HepG2 (cell line): ENCODE measurements around the gene DRAP1. TPM values are rescaled to one million over a fixed set of nuclear protein-coding genes. Genes with fewer than 3 reads are reported as not detected.

Source experiments
- ATAC-seq: fragments of 200-7000 bp; cut with Tn5 transposase; 3 replicates; pipeline ENCODE4 v1.9.1; 2020; ENCODE audit warnings: mild to moderate bottlenecking, moderate library complexity
- BruUV-seq: library from RNA; stranded (reverse); fragments of 400-500 nt; replicated peaks from 2 replicates; lab custom pipeline; 2021; lab: Mats Ljungman, UMichigan
- CTCF ChIA-PET: fragments of 300-600 bp; formaldehyde crosslinking; extraction: SDS; loops from one replicate; lab custom pipeline; 2021; ENCODE audit warnings: low total read pairs, inconsistent platforms, low intra/inter-chr PET ratio; lab: Yijun Ruan, JAX
- POLR2A ChIA-PET: fragments of 350-600 bp; sonication (Branson Sonifier 250); formaldehyde crosslinking; loops from one replicate; lab custom pipeline; 2020; ENCODE audit warnings: antibody characterized with exemption, inconsistent platforms; lab: Yijun Ruan, JAX
- DNase-seq: peaks from one replicate; pipeline ENCODE4 v3.0.0-alpha.2; 2015; ENCODE audit warnings: low spot score
- FAIRE-seq: peaks from 3 replicates; lab custom pipeline; 2011; peaks lifted over from hg19 to GRCh38; lab: Jason Lieb, UNC
- H2AFZ ChIP-seq: one replicate; pipeline ENCODE4 v1.6.1; 2011; ENCODE audit warnings: low read length, inconsistent platforms
- H3K27ac ChIP-seq: fragments of 300-600 bp; 3 replicates; pipeline ENCODE4 v1.8.0; 2011; ENCODE audit warnings: mixed run types, mild to moderate bottlenecking, mixed read lengths, low read length, inconsistent platforms; ENCODE audit not compliant: insufficient read depth; ENCODE audit errors: extremely low read length
- H3K27me3 ChIP-seq, 2 experiments: fragments of 200-600 bp in 1 of 2; 2 replicates in 1 of 2; 3 replicates in 1 of 2; pipeline versions ENCODE4 v1.6.0 to v1.8.0; 2011; ENCODE audit warnings: low read length in 2 of 2, mild to moderate bottlenecking in 2 of 2, moderate library complexity in 2 of 2, inconsistent platforms in 1 of 2; ENCODE audit not compliant: insufficient read depth in 2 of 2, control insufficient read depth in 1 of 2
- H3K36me3 ChIP-seq, 2 experiments: fragments of 200-600 bp in 1 of 2; replicated peaks in 1 of 2; 2 replicates in 1 of 2; 3 replicates in 1 of 2; pipeline versions ENCODE4 v1.5.1 to v1.8.0; 2011; ENCODE audit warnings: low read length in 2 of 2, inconsistent platforms in 1 of 2; ENCODE audit not compliant: insufficient read depth in 2 of 2, control insufficient read depth in 1 of 2
- H3K4me1 ChIP-seq: 2 replicates; pipeline ENCODE4 v1.5.1; 2012; ENCODE audit warnings: low read length, inconsistent platforms; ENCODE audit not compliant: insufficient read depth
- H3K4me2 ChIP-seq: 2 replicates; pipeline ENCODE4 v1.6.0; 2011; ENCODE audit warnings: low read depth, low read length, inconsistent platforms
- H3K4me3 ChIP-seq, 3 experiments: fragments of 200-600 bp in 1 of 3; sonication (generic), shearing (Covaris generic) in 1 of 3; replicated peaks in 1 of 3; 2 replicates each; pipeline ENCODE4 v1.5.1; 2011 to 2016; ENCODE audit warnings: low read length in 3 of 3, inconsistent platforms in 2 of 3, low read depth in 2 of 3, mild to moderate bottlenecking in 2 of 3, control low read depth in 1 of 3, mixed read lengths in 1 of 3; ENCODE audit not compliant: insufficient read depth in 1 of 3
- H3K79me2 ChIP-seq: one replicate; pipeline ENCODE4 v1.6.1; 2011; ENCODE audit warnings: low read length, inconsistent platforms; ENCODE audit not compliant: insufficient read depth
- H3K9ac ChIP-seq: 2 replicates; pipeline ENCODE4 v1.6.0; 2011; ENCODE audit warnings: mild to moderate bottlenecking, low read depth, low read length, inconsistent platforms; ENCODE audit not compliant: insufficient read depth
- H3K9me3 ChIP-seq: 2 replicates; pipeline ENCODE4 v1.5.1; 2012; ENCODE audit warnings: mild to moderate bottlenecking, low read length
- H4K20me1 ChIP-seq: 2 replicates; pipeline ENCODE4 v1.6.0; 2011; ENCODE audit warnings: inconsistent platforms, mild to moderate bottlenecking, low read length, moderate library complexity; ENCODE audit not compliant: insufficient read depth
- AHDC1 ChIP-seq: sonication (generic); formaldehyde crosslinking; IDR thresholded peaks from 2 replicates; pipeline ENCODE4 v1.5.1; 2020; ENCODE audit warnings: mild to moderate bottlenecking, missing genetic modification reagents, borderline replicate concordance
- HNF1B ChIP-seq: sonication (generic); formaldehyde crosslinking; IDR thresholded peaks from 2 replicates; pipeline ENCODE4 v1.5.1; 2020; ENCODE audit warnings: mild to moderate bottlenecking, moderate library complexity, missing genetic modification reagents
- KLF12 ChIP-seq: sonication (generic); formaldehyde crosslinking; IDR thresholded peaks from 2 replicates; pipeline ENCODE4 v1.4.0; 2020; ENCODE audit warnings: missing genetic modification reagents, borderline replicate concordance
- WGBS: methylation state at CpG from one replicate; pipeline ENCODE4 v1.1.6; 2017; ENCODE audit warnings: low lambda C conversion rate; 5-methylcytosine and 5-hydroxymethylcytosine counted together
- in situ Hi-C: cut with HindIII; loops from 2 replicates; pipeline ENCODE4 v1.10.0; 2017; ENCODE audit warnings: low pct_unique_long_range_greater_than_20kb; ENCODE audit not compliant: extremely low pct_ligation_motif_present
- intact Hi-C: fragments of 100-400 bp; cut with micrococcal nuclease; formaldehyde crosslinking; loops from one replicate; pipeline ENCODE4 v1.10.0; 2022; ENCODE audit not compliant: unreplicated experiment
- polyA plus RNA-seq, 8 experiments: library from polyadenylated mRNA; depleted of rRNA in 3 of 8; stranded (reverse) in 7 of 8; unstranded in 1 of 8; fragments of >200 nt; fragmentation: Illumina TruSeq in 4 of 8; extraction: Trizol in 4 of 8; gene quantifications; 2 replicates each; pipeline versions ENCODE4 v1.2.1 to v1.2.3, GENCODE V29; 2011 to 2016; ENCODE audit warnings: low read depth in 4 of 8, missing spikeins in 1 of 8, mixed read lengths in 1 of 8; ENCODE audit not compliant: insufficient read depth in 1 of 8
- total RNA-seq, 5 experiments: library from RNA; depleted of rRNA; stranded (reverse); fragments of >200 nt; fragmentation: Illumina TruSeq; extraction: Trizol; gene quantifications; 2 replicates each; pipeline ENCODE4 v1.2.3, GENCODE V29; 2016; ENCODE audit warnings: low read depth in 1 of 5
- TF ChIP-seq, protein P1 (sequence below): sonication (generic); formaldehyde crosslinking; IDR thresholded peaks from 2 replicates; pipeline ENCODE4 v1.4.0; 2020; ENCODE audit warnings: missing genetic modification reagents
- TF ChIP-seq, protein P2 (sequence below): sonication (generic); formaldehyde crosslinking; IDR thresholded peaks from 2 replicates; pipeline ENCODE4 v1.5.1; 2020; ENCODE audit warnings: mild to moderate bottlenecking, missing genetic modification reagents, borderline replicate concordance

The DRAP1 gene
- total and polyA plus RNA-seq, 2 of the 13 experiments (the other 11 are each of a cell fraction or from before 2014, with no cell fraction given), result 46.8 to 52.3 TPM

GRCh38 chr11:65886826-65887722 lies 32.2 kb upstream of the DRAP1 start:
- ChIA-PET CTCF (interaction anchor here (0.6 to 6.9 kb wide), 3 partner anchors 102 to 417 kb away, joined by 3 to 63 read pairs (median 4); no protein-coding TSS in a partner anchor), POLR2A (interaction anchor here (1.2 to 7.6 kb wide), 12 partner anchors 10 to 175 kb away, joined by 3 to 95 read pairs (median 8); partner anchors contain the start of genes BANF1, C11orf68, CFL1 and EIF1AD)
- intact Hi-C loops (loop anchor here (5.0 kb wide), 1 partner anchor 45 kb away; no protein-coding TSS in a partner anchor), in situ Hi-C loops (no loop called here)
- Histone ChIP-seq H3K79me2 (peaks cover 5% of the 10 kb centered on the region), H3K9me3 (no peaks in the 10 kb centered on the region), H3K4me1 (peaks cover 60% of the 10 kb centered on the region), H3K27ac (no peak overlapping the region), H3K27me3 (no peaks in the 10 kb centered on the region; a peak in 1 of 5 replicates), H3K4me3 (peak overlapping the region; percentile 74 to 91 (median 87); a peak in 5 of 6 replicates), H4K20me1 (no peaks in the 10 kb centered on the region), H2AFZ (no peak overlapping the region), H3K4me2 (peak overlapping the region; percentile 96), H3K36me3 (peaks cover 4 to 19% of the 10 kb centered on the region in 2 experiments; a peak in 4 of 5 replicates), H3K9ac (peak overlapping the region; percentile 70)
- DNase-seq (no peak), ATAC-seq (no peak), FAIRE-seq (no peak)
- no TSS peak for BruUV-seq
- WGBS, result 81% methylated on average over 14 of the region's 14 CpGs
- TF ChIP-seq, protein P1, sequence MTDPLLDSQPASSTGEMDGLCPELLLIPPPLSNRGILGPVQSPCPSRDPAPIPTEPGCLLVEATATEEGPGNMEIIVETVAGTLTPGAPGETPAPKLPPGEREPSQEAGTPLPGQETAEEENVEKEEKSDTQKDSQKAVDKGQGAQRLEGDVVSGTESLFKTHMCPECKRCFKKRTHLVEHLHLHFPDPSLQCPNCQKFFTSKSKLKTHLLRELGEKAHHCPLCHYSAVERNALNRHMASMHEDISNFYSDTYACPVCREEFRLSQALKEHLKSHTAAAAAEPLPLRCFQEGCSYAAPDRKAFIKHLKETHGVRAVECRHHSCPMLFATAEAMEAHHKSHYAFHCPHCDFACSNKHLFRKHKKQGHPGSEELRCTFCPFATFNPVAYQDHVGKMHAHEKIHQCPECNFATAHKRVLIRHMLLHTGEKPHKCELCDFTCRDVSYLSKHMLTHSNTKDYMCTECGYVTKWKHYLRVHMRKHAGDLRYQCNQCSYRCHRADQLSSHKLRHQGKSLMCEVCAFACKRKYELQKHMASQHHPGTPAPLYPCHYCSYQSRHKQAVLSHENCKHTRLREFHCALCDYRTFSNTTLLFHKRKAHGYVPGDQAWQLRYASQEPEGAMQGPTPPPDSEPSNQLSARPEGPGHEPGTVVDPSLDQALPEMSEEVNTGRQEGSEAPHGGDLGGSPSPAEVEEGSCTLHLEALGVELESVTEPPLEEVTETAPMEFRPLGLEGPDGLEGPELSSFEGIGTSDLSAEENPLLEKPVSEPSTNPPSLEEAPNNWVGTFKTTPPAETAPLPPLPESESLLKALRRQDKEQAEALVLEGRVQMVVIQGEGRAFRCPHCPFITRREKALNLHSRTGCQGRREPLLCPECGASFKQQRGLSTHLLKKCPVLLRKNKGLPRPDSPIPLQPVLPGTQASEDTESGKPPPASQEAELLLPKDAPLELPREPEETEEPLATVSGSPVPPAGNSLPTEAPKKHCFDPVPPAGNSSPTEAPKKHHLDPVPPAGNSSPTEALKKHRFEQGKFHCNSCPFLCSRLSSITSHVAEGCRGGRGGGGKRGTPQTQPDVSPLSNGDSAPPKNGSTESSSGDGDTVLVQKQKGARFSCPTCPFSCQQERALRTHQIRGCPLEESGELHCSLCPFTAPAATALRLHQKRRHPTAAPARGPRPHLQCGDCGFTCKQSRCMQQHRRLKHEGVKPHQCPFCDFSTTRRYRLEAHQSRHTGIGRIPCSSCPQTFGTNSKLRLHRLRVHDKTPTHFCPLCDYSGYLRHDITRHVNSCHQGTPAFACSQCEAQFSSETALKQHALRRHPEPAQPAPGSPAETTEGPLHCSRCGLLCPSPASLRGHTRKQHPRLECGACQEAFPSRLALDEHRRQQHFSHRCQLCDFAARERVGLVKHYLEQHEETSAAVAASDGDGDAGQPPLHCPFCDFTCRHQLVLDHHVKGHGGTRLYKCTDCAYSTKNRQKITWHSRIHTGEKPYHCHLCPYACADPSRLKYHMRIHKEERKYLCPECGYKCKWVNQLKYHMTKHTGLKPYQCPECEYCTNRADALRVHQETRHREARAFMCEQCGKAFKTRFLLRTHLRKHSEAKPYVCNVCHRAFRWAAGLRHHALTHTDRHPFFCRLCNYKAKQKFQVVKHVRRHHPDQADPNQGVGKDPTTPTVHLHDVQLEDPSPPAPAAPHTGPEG (CRISPR knock-in tag), result no peak
- TF ChIP-seq AHDC1 (CRISPR knock-in tag) (no peak), KLF12 (CRISPR knock-in tag) (no peak), HNF1B (CRISPR knock-in tag) (no peak)
- TF ChIP-seq, protein P2, sequence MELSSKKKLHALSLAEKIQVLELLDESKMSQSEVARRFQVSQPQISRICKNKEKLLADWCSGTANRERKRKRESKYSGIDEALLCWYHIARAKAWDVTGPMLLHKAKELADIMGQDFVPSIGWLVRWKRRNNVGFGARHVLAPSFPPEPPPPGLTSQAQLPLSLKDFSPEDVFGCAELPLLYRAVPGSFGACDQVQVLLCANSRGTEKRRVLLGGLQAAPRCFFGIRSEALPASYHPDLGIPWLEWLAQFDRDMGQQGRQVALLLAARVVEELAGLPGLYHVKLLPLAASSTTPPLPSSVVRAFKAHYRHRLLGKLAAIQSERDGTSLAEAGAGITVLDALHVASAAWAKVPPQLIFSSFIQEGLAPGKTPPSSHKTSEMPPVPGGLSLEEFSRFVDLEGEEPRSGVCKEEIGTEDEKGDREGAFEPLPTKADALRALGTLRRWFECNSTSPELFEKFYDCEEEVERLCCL, result no peak
